Retinal pigment epithelial cell (primary cell): ENCODE results near the gene PRKCZ.

Experiments
- DNase-seq: peaks from one replicate; pipeline ENCODE4 v3.0.0-alpha.2; 2010; ENCODE audit warnings: low read depth
- H3K4me3 ChIP-seq: 2 replicates; pipeline ENCODE4 v1.5.1; 2011; ENCODE audit warnings: mild to moderate bottlenecking, low read length, control low read depth, moderate library complexity
- CTCF ChIP-seq: conservative IDR thresholded peaks from 2 replicates; pipeline ENCODE4 v1.5.1; 2011; ENCODE audit warnings: low read depth, low read length, control low read depth, inconsistent platforms

Gene PRKCZ

GRCh38 chr1:2173546-2174347, 123.5 kb downstream of the PRKCZ start:
- TF ChIP-seq CTCF, result no peak
- no peak overlapping the region for H3K4me3 ChIP-seq
- DNase-seq, result no peak

- TF ChIP-seq CTCF, result peak; percentile 97
- H3K4me3 ChIP-seq, result no peak overlapping the region
- no peak for DNase-seq
Measured at GRCh38 chr1:2174348-2175054, 124.3 kb downstream of the PRKCZ start.

- DNase-seq, result no peak
- no peak overlapping the region for H3K4me3 ChIP-seq
- TF ChIP-seq CTCF, result no peak
Measured at GRCh38 chr1:2175055-2175414, 124.8 kb downstream of the PRKCZ start.

- DNase-seq, result no peak
- no peak overlapping the region for H3K4me3 ChIP-seq
- no peak for TF ChIP-seq CTCF
Measured at GRCh38 chr1:2175681-2176454, 125.7 kb downstream of the PRKCZ start.

GRCh38 chr1:2176615-2177014, 126.4 kb downstream of the PRKCZ start:
- DNase-seq, result no peak
- no peak overlapping the region for H3K4me3 ChIP-seq
- TF ChIP-seq CTCF, result no peak

GRCh38 chr1:2177541-2177940, 127.3 kb downstream of the PRKCZ start:
- TF ChIP-seq CTCF, result no peak
- no peak for DNase-seq
- H3K4me3 ChIP-seq, result no peak overlapping the region
